Erythroblast (primary cell): ENCODE results near the gene IRF2.

Experiments used
- GATA1 ChIP-seq: IDR thresholded peaks from 2 replicates; pipeline ENCODE4 v1.6.1; 2011; ENCODE audit warnings: low read depth, mild to moderate bottlenecking, control low read depth, low read length, moderate library complexity
- POLR2A ChIP-seq: IDR thresholded peaks from 2 replicates; pipeline ENCODE4 v1.6.1; 2011; ENCODE audit warnings: mild to moderate bottlenecking, low read length

GRCh38 chr4:184373886-184374405 lies 100.4 kb downstream of the IRF2 start:
- no peak for TF ChIP-seq POLR2A
- TF ChIP-seq GATA1: no peak
